HCT116 (cell line): ENCODE measurements around the gene CDH22. TPM values are rescaled to one million over a fixed set of nuclear protein-coding genes. Genes with fewer than 3 reads are reported as not detected.

Experiments
- ATAC-seq: fragments of 200-7000 bp; cut with Tn5 transposase; 2 replicates; pipeline ENCODE4 v1.9.1; 2020; ENCODE audit warnings: mild to moderate bottlenecking, moderate library complexity
- BruUV-seq: library from RNA; stranded (reverse); fragments of 400-500 nt; replicated peaks from 2 replicates; lab custom pipeline; 2021; lab: Mats Ljungman, UMichigan
- CTCF ChIA-PET: fragments of 300-600 bp; sonication (Branson Sonifier 250); formaldehyde crosslinking; loops from one replicate; lab custom pipeline; 2021; ENCODE audit warnings: antibody characterized with exemption; lab: Charles Lee
- POLR2A ChIA-PET: fragments of 300-600, 350-600 bp; sonication (Branson Sonifier 250); formaldehyde crosslinking; loops from one replicate; lab custom pipeline; 2021; ENCODE audit warnings: antibody characterized with exemption; lab: Charles Lee
- RAD21 ChIA-PET, 2 experiments: fragments of 300-600 bp; sonication (Branson Sonifier 250); formaldehyde crosslinking; loops; one replicate each; lab custom pipeline; 2023; ENCODE audit warnings: low total read pairs in 2 of 2; ENCODE audit not compliant: uncharacterized antibody in 2 of 2, unreplicated experiment in 2 of 2, low non-redundant PET in 1 of 2; lab: Charles Lee
- DNase-seq: peaks from one replicate; pipeline ENCODE4 v3.0.0-alpha.2; 2010; ENCODE audit warnings: low read depth, low spot score
- H2AFZ ChIP-seq: fragments of 200-600 bp; shearing (Covaris generic), sonication (generic); 2 replicates; pipeline ENCODE4 v1.6.1; 2017; ENCODE audit warnings: low read depth, mixed run types, mixed read lengths, antibody characterized with exemption, low read length; ENCODE audit not compliant: poor library complexity, severe bottlenecking
- H3K27ac ChIP-seq: 2 replicates; pipeline ENCODE4 v1.5.1; 2012; ENCODE audit warnings: low read depth, low read length
- H3K27me3 ChIP-seq: fragments of 200-600 bp; sonication (generic); 2 replicates; pipeline ENCODE4 v1.6.1; 2016; ENCODE audit warnings: mixed run types, low read length, mixed read lengths; ENCODE audit not compliant: insufficient read depth
- H3K36me3 ChIP-seq, 2 experiments: fragments of 200-500 bp in 1 of 2; fragments of 200-600 bp in 1 of 2; sonication (Bioruptor generic) in 1 of 2; sonication (generic) in 1 of 2; 2 replicates each; pipeline versions ENCODE4 v1.5.1 to v1.6.1; 2014 to 2016; ENCODE audit warnings: low read length in 2 of 2, inconsistent platforms in 1 of 2, mixed read lengths in 1 of 2, mixed run types in 1 of 2; ENCODE audit not compliant: insufficient read depth in 2 of 2, control insufficient read depth in 1 of 2
- H3K4me1 ChIP-seq, 2 experiments: fragments of 200-600 bp in 1 of 2; sonication (generic) in 1 of 2; 2 replicates each; pipeline versions ENCODE4 v1.5.1 to v1.6.1; 2012 to 2017; ENCODE audit warnings: low read length in 2 of 2, inconsistent platforms in 1 of 2, mild to moderate bottlenecking in 1 of 2, mixed read lengths in 1 of 2, mixed run types in 1 of 2, moderate library complexity in 1 of 2; ENCODE audit not compliant: insufficient read depth in 2 of 2, control insufficient read depth in 1 of 2
- H3K4me2 ChIP-seq: fragments of 200-600 bp; sonication (generic); 2 replicates; pipeline ENCODE4 v1.6.1; 2017; ENCODE audit warnings: mixed run types, low read length, mixed read lengths
- H3K4me3 ChIP-seq, 2 experiments: fragments of 200-600 bp in 1 of 2; sonication (generic) in 1 of 2; replicated peaks in 1 of 2; 2 replicates each; pipeline ENCODE4 v1.5.1; 2011 to 2016; ENCODE audit warnings: low read length in 2 of 2, control low read depth in 1 of 2, low read depth in 1 of 2, mild to moderate bottlenecking in 1 of 2, mixed read lengths in 1 of 2, mixed run types in 1 of 2
- H3K79me2 ChIP-seq: fragments of 200-600 bp; sonication (generic); 2 replicates; pipeline ENCODE4 v1.6.1; 2017; ENCODE audit warnings: mild to moderate bottlenecking, mixed run types, low read length, moderate library complexity, mixed read lengths; ENCODE audit not compliant: insufficient read depth
- H3K9ac ChIP-seq: fragments of 200-600 bp; sonication (generic); 2 replicates; pipeline ENCODE4 v1.6.1; 2016; ENCODE audit warnings: low read length, mixed read lengths
- H3K9me2 ChIP-seq: fragments of 200-600 bp; sonication (generic), shearing (Covaris generic); 2 replicates; pipeline ENCODE4 v1.6.1; 2017; ENCODE audit warnings: mixed run types, mild to moderate bottlenecking, moderate library complexity; ENCODE audit not compliant: insufficient read depth
- H3K9me3 ChIP-seq, 2 experiments: fragments of 200-500 bp in 1 of 2; fragments of 200-600 bp in 1 of 2; sonication (Bioruptor generic) in 1 of 2; sonication (generic) in 1 of 2; 2 replicates each; pipeline ENCODE4 v1.6.1; 2014 to 2017; ENCODE audit warnings: low read length in 2 of 2, mixed read lengths in 2 of 2, inconsistent platforms in 1 of 2, low read depth in 1 of 2, mild to moderate bottlenecking in 1 of 2, mixed run types in 1 of 2, moderate library complexity in 1 of 2; ENCODE audit not compliant: control insufficient read depth in 1 of 2, insufficient read depth in 1 of 2
- H4K20me1 ChIP-seq: fragments of 200-600 bp; sonication (generic), shearing (Covaris generic); 2 replicates; pipeline ENCODE4 v1.6.1; 2017; ENCODE audit warnings: mixed run types, mild to moderate bottlenecking, moderate library complexity; ENCODE audit not compliant: insufficient read depth
- CBX3 ChIP-seq: IDR thresholded peaks from 2 replicates; pipeline ENCODE4 v1.6.1; 2012; ENCODE audit warnings: low read depth
- CEBPB ChIP-seq: IDR thresholded peaks from 2 replicates; pipeline ENCODE4 v1.6.1; 2012; ENCODE audit warnings: low read depth
- CTCF ChIP-seq, 3 experiments: fragments of 200-600 bp in 1 of 3; sonication (generic) in 1 of 3; IDR thresholded peaks in 2 of 3; conservative IDR thresholded peaks in 1 of 3; 2 replicates each; pipeline ENCODE4 v1.5.1; 2012 to 2017; ENCODE audit warnings: low read depth in 2 of 3, low read length in 2 of 3, antibody characterized with exemption in 1 of 3, borderline replicate concordance in 1 of 3, control low read depth in 1 of 3, mild to moderate bottlenecking in 1 of 3, mixed read lengths in 1 of 3, mixed run types in 1 of 3, moderate library complexity in 1 of 3; ENCODE audit not compliant: insufficient read depth in 1 of 3
- ELF1 ChIP-seq: IDR thresholded peaks from 2 replicates; pipeline ENCODE4 v1.6.1; 2012; ENCODE audit warnings: low read depth, borderline replicate concordance
- EZH2 ChIP-seq: fragments of 200-600 bp; sonication (generic); IDR thresholded peaks from 2 replicates; pipeline ENCODE4 v1.6.1; 2017; ENCODE audit warnings: antibody characterized with exemption, mixed run types
- EZH2phosphoT487 ChIP-seq: fragments of 200-600 bp; IDR thresholded peaks from 2 replicates; pipeline ENCODE4 v1.6.1; 2018; ENCODE audit warnings: antibody characterized with exemption, borderline replicate concordance
- FOSL1 ChIP-seq: IDR thresholded peaks from 2 replicates; pipeline ENCODE4 v1.6.1; 2012; ENCODE audit warnings: low read depth
- POLR2A ChIP-seq: IDR thresholded peaks from 2 replicates; pipeline ENCODE4 v1.7.0; 2011; ENCODE audit warnings: borderline replicate concordance; ENCODE audit not compliant: insufficient read depth, insufficient read length; ENCODE audit errors: extremely low read depth
- POLR2AphosphoS5 ChIP-seq: IDR thresholded peaks from 2 replicates; pipeline ENCODE4 v1.6.1; 2011; ENCODE audit warnings: mild to moderate bottlenecking, low read depth, low read length, moderate library complexity
- REST ChIP-seq: IDR thresholded peaks from 2 replicates; pipeline ENCODE4 v1.6.1; 2012; ENCODE audit warnings: low read depth
- SIN3A ChIP-seq: IDR thresholded peaks from 2 replicates; pipeline ENCODE4 v1.6.1; 2012; ENCODE audit warnings: low read depth
- SP1 ChIP-seq: IDR thresholded peaks from 2 replicates; pipeline ENCODE4 v1.6.1; 2012; ENCODE audit warnings: low read depth
- ZFX ChIP-seq: fragments of 450-650 bp; IDR thresholded peaks from 2 replicates; pipeline ENCODE4 v1.6.1; 2017
- intact Hi-C: fragments of 100-400 bp; cut with micrococcal nuclease; formaldehyde crosslinking; loops from 2 replicates; pipeline ENCODE4 v1.10.0; 2022
- total RNA-seq: library from RNA; stranded (reverse); gene quantifications from one replicate; pipeline ENCODE4 v1.2.1, GENCODE V29; 2021; ENCODE audit not compliant: unreplicated experiment

The CDH22 gene
- total RNA-seq, 1 experiment from 2014 or later = 1.8 TPM

DNA sequence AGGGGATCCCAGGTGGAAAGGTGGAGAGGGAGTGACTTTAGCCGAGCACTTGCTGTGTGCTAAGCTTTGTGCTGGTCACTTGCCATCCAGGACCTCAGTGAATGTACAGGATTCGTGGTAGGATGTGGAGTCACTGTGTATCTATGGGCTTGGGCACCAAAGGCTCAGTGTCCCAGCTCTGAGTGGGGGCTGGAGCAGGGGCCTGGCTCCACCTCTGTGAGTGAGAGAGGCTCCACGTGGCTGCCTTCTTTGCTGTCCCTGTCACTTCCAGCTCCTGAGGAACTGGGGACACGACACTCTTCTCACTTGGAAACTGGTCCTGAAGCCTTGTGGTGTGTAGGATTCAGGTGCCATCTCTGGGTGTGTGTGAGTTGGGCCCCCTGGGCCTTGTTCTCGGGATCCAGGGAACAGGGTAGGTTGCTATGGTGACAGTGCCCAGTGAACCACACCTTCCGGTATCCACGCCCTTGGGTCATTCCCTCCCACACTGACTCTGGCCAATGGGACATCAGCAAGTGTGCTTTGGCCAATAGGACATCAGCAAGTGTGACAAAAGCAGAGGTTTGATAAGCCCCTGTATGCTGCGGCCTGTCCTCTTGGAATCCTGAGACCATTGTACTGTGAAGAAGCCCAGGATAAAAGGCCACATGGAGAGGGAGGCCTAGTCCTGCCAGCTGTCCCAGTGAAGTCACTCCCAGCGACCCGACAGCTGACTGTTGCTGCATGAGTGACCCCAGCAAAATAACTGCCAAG is 87.7 kb downstream of the CDH22 start:
- CTCF ChIA-PET = no interaction called here
- H3K79me2 ChIP-seq = no peaks in the 10 kb centered on the region

More for the DNA sequence above, 87.7 kb downstream of the CDH22 start:
- POLR2A ChIA-PET = interaction anchor here (0.7 kb wide), 1 partner anchor 103 kb away, joined by 5 read pairs; the partner anchor contains the start of gene CD40
- Histone ChIP-seq H3K27me3 (no peaks in the 10 kb centered on the region), H3K36me3 (no peaks in the 10 kb centered on the region), H3K4me2 (peak overlapping the region; percentile 49), H3K9me2 (no peaks in the 10 kb centered on the region), H3K9me3 (no peaks in the 10 kb centered on the region), H3K4me1 (peaks cover 30 to 40% of the 10 kb centered on the region in 2 experiments), H3K9ac (no peak overlapping the region), H4K20me1 (no peaks in the 10 kb centered on the region), H3K27ac (no peak overlapping the region; the same call in 1 of the 2 replicates), H3K4me3 (no peak overlapping the region), H2AFZ (no peak overlapping the region)
- peak; percentile 81 for ATAC-seq
- intact Hi-C loops = no loop called here
- RAD21 ChIA-PET = no interaction called here
- peak; percentile 75 for DNase-seq
- TF ChIP-seq EZH2 (no peak), SIN3A (no peak), POLR2AphosphoS5 (0 out of 2 replicates have a peak, but pooled peaks have one; percentile 22), CEBPB (no peak), REST (no peak), ELF1 (no peak), CBX3 (no peak), EZH2phosphoT487 (no peak), SP1 (no peak; the same call in 1 of the 2 replicates), ZFX (peak; percentile 11; the same call in 1 of the 2 replicates), FOSL1 (no peak), CTCF (IDR thresholded peaks at IDR 0.05 in 2 of 3, conservative IDR thresholded peaks at IDR 0.05 in 1 of 3; ENCODE audit: borderline replicate concordance in 1 of 3, insufficient read depth in 1 of 3, low read depth in 2 of 3, low read length in 2 of 3) (no peak), POLR2A (peak; percentile 36)
- no TSS peak for BruUV-seq
